ENCODE measurements around the gene NUDT4.
"Not testable (repeated sequence)": the region's sequence is repeated elsewhere in the genome, so short reads cannot be mapped to it uniquely, and the experiment has no call there.

Gene NUDT4

GRCh38 chr12:93393425-93393824 lies 15.7 kb downstream of the NUDT4 start:
- DNase-seq (ENCODE audit: low read depth, low spot score) = no peak
- no peak overlapping the region for H3K27ac ChIP-seq

DNA sequence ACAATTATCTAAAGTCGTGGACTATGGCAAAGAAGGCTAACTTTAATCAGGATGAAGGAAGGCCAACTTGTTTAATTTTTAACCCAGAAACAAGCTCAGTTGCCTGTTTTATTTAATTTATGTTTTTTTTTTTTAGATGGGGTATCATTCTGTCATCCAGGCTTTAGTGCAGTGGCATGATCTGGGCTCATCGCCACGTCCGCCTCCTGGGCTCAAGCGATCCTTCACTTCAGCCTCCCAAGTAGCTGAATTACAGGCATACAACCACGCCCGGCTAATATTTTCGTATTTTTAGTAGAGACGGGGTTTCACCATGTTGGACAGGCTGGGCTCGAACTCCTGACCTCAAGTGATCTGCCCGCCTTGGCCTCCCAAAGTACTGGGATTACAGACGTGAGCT lies 19.7 kb downstream of the NUDT4 start:
- no peak for DNase-seq (ENCODE audit: low read depth, low spot score)
- H3K27ac ChIP-seq = no peak overlapping the region

DNA sequence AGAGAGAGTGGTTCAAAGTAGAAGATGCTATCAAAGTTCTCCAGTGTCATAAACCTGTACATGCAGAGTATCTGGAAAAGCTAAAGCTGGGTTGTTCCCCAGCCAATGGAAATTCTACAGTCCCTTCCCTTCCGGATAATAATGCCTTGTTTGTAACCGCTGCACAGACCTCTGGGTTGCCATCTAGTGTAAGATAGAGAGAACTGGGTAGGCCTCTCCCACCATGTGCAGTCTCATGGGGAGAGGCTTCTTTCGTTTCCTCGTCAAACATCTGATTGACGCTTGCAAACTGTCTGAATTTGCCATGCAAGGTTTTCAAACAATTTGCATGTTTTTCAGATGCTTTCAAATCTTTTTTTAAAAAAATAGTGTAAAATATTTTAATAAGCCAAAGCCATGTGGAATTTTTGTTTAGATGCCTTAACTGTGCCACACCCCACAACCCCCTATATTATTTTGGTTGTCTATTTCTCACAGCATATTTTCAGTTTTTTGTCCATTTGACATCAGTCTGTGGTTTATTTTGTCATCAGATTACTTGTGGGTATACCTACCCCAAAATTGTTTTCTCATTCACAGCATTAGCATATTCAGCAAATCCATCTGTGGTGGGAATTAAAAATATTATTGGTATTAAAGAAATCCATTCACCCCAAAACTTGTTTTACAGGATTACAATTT lies 21.6 kb downstream of the NUDT4 start:
- not testable (repeated sequence) for H3K27ac ChIP-seq; DNase-seq (ENCODE audit: low read depth, low spot score)

DNA sequence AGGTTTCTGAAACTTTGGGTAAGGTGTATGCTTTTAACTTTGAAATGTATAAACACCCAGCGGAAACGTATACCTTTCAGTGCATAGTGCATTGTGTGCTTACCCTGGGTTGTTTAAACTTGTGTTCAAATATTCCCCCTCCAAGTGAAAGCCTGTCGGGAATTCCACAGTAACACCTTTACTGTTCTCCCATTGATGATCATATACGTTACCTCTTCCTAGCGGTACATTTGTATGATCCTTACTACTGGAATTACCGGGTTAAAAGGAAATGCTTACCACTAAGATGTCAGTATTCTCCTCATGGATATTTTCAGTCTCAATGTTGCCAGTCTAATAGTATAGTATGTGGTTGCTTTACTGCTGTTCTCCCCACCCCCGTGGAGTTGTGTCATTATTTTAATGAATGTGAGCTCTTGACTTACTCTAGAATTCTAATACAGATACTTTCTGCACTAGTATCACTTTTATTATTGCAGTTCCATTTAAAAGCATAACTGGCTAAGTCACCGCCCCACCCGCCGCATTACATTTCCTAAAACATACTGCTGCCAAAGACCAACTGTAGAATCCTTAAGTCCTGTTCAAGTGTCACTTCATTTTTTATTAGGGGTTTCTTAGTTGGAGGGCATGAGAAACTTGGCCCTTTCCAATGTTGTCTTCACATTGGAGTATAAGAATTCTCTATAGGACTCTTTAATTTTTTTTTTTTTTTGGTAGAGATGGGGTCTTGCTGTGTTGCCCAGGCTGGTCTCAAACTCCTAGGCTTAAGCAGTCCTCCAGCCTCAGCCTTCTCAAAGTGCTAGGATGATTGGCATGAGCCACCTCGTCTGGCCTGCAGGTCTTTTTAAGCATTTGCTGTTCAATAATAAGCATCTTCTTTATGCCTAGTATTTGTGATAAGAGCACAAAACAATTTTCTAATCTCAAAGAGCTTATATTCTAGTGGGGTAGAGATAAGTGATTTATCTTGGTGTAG lies 24.9 kb downstream of the NUDT4 start:
- no peak overlapping the region for H3K27ac ChIP-seq
- DNase-seq (ENCODE audit: low read depth, low spot score) = no peak

DNA sequence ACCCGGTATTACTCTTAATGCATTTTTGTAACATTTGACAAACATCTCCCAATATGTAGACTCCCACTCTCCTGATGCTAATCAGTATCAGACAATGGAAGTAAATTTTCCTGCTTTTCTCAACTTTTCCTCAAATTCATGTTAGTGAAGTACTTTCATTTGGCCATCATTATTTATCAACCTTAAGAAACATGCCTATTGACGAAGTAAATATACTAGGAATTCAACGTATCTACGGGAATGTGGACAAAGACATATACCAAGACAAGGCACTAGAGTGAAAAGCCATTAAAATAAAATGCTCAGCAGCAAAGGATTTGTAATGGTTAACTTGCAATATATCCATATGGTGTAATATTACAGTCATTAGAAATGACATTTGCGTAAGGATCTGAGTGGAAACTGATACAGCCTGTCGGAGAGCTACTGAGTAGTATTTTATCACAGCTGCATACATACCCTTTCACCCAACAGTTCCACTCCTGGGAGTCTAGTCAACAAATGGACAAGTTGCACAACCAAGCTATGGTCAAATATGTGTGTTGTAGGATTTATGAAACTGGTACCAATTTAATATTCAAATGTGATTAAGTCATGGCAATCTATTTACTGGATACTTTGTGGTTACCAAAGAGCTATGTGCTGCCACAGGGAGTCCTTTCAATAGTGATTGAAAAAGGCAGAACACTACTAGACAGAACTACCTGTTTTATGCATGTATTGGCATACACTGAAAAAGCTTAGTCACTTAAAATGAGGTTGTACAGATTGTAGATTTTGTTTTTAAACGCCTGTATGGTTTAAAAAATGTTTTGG lies 26.5 kb downstream of the NUDT4 start:
- H3K27ac ChIP-seq = no peak overlapping the region
- no peak for DNase-seq (ENCODE audit: low read depth, low spot score)

- no peak overlapping the region for H3K27ac ChIP-seq
- DNase-seq (ENCODE audit: low read depth, low spot score) = no peak
Observed at GRCh38 chr12:93404961-93405849, 27.5 kb downstream of the NUDT4 start.

- no peak for DNase-seq (ENCODE audit: low read depth, low spot score)
- no peak overlapping the region for H3K27ac ChIP-seq
Observed at GRCh38 chr12:93407054-93407962, 29.6 kb downstream of the NUDT4 start.

DNA sequence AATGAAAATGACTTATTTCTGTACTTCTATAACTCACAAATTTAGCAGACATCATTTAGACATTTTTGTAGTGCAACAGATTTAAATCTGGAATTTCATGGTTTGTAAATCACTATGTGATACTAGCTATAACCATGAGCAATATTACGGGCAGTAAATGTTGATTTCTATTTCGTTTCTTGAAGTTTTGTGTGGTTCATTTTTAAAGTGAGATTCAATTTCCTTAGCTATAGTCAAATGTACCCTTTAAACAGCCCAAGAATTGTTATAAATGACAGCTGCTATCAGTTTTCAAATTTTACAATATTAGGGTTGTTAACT lies 30.2 kb downstream of the NUDT4 start:
- DNase-seq (ENCODE audit: low read depth, low spot score) = no peak

GRCh38 chr12:93408813-93409212 lies 31.1 kb downstream of the NUDT4 start:
- DNase-seq (ENCODE audit: low read depth, low spot score) = no peak
- H3K27ac ChIP-seq = peak overlapping the region; percentile 85

More for the DNA sequence above, 30.2 kb downstream of the NUDT4 start:
- H3K27ac ChIP-seq = no peak overlapping the region

GRCh38 chr12:93409343-93410187 lies 31.8 kb downstream of the NUDT4 start:
- H3K27ac ChIP-seq = peak overlapping the region; percentile 85
- not testable (repeated sequence) for DNase-seq (ENCODE audit: low read depth, low spot score)

GRCh38 chr12:93411060-93411459 lies 33.3 kb downstream of the NUDT4 start:
- not testable (repeated sequence) for DNase-seq (ENCODE audit: low read depth, low spot score)
- peak overlapping the region; percentile 85 for H3K27ac ChIP-seq

DNA sequence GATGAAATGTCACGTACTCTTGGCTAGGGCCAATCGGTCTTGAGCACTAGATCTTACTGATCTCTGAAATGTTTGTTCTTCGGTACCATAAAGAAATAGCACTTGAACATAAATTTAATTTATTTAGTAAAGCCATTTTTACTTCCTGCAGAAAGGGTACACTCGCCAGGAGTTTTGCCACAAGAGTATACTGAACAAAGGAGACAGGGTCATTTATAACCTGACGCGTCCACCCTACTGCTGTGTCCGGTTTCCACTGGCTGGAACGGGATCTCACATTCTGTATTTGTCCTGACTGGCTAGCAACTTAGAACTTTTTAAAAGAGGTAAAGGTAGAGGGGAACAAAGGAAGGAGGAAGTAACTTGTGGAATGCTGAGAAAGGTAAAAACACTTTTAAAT lies 34.7 kb downstream of the NUDT4 start:
- peak overlapping the region; percentile 85 for H3K27ac ChIP-seq
- DNase-seq (ENCODE audit: low read depth, low spot score) = not testable (repeated sequence)

DNA sequence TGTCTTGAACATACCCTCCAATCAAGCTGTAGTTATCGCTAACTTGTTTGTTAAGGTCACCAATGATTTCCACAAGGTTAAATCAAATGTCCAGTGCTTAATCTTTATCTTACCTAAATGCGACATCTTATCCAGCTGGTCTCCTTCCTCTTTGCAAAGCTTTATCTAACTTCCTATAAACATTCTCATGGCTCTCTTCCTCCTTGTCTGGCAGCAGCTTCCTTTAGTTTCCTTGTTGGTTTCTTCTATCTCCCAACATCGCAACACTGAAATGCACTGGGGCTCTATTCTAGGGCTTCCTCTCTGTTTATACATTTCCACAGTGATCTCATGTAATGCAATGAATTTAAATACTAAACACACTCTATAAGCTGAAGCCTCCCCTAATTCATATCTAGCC lies 35.3 kb downstream of the NUDT4 start:
- H3K27ac ChIP-seq = peak overlapping the region; percentile 85
- DNase-seq (ENCODE audit: low read depth, low spot score) = no peak

DNA sequence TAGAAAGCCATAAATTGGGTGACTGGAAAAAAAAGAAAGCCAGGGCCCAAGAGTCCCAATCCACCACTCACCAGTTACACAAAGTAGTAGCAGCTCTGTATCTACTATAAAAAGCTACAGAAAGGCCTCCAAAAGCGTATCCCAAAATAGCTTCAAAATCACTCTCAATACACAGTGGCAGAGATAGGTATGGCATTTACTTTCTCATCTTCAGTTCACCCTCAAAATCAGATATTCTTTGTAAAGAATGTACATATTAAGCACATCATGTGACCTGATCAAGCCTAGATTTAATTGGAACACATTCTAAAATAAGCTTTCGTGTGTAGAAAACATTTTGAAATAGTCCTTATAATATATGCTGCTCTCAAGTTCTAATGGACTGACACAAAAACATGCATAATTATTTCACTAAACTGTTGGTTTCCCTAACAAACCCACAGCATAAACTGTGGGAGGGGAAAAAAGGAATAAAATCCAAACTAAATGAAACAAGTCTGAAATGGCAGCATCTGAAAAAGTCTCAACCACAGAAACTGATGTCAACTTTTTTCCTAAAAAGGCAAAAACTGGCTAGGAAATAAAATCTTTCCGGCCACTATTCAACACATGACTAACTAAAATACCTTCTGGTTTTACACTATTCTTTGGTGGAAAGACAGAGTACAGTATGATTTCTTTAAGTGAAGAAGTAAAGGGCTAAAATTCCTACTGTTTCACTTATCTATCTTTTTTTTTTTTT lies 38.2 kb downstream of the NUDT4 start:
- H3K27ac ChIP-seq = peak overlapping the region; percentile 2

GRCh38 chr12:93417967-93418480 lies 40.3 kb downstream of the NUDT4 start:
- no peak overlapping the region for H3K27ac ChIP-seq
- DNase-seq (ENCODE audit: low read depth, low spot score) = no peak

More for the DNA sequence above, 38.2 kb downstream of the NUDT4 start:
- no peak for DNase-seq (ENCODE audit: low read depth, low spot score)

DNA sequence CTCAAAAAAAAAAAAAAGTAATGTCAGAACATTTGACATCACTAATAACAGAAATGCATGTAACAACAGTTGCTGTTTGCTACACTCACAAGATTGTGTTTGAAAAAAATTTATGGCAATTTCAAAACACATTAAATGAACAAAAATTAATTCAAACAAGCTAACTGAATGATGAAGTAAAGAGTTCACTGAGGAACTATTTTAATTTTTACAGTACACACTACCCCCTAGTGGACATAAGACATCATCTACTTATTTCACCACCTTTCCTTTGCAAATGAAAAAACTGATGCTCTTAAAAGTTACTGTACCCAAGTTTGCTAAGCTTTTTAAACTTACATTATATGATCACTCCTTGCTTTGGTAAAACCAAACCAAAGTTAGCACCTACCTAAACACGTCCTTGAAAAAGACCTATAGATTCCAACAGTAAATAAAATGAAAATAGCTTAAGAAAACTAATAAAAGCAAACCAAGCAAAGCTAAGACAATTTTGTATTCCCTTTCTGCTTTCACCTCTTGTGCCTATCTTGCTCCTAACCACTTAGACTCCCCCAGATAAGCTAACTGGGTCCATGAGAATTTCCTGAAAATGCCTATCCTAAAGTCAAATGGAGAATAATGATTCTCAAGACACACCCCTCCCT lies 41.8 kb downstream of the NUDT4 start:
- DNase-seq (ENCODE audit: low read depth, low spot score) = no peak

More for the DNA sequence above, 41.8 kb downstream of the NUDT4 start:
- H3K27ac ChIP-seq = no peak overlapping the region

All from epithelial cell of prostate (primary cell).